WTC11 (cell line): Measurements from ENCODE around the gene FGF1. TPM values are rescaled to one million over a fixed set of nuclear protein-coding genes. Genes with fewer than 3 reads are reported as not detected.

Experiments
- ATAC-seq: fragments of 200-7000 bp; cut with Tn5 transposase; 2 replicates; pipeline ENCODE4 v1.10.0; 2021; ENCODE audit warnings: mild to moderate bottlenecking, moderate library complexity
- CTCF ChIA-PET: fragments of 300-600 bp; sonication (Branson Sonifier 250); formaldehyde crosslinking; loops from one replicate; lab custom pipeline; 2021; ENCODE audit warnings: antibody characterized with exemption; lab: Charles Lee
- POLR2A ChIA-PET: fragments of 350-600 bp; sonication (Branson Sonifier 250); formaldehyde crosslinking; loops from one replicate; lab custom pipeline; 2021; ENCODE audit warnings: antibody characterized with exemption; lab: Charles Lee
- DNase-seq: peaks from one replicate; pipeline ENCODE4 v3.0.0; 2021; ENCODE audit warnings: low spot score
- H3K27ac Mint-ChIP-seq: 2 replicates; pipeline ENCODE4 v1.8.0; 2021; ENCODE audit warnings: mixed read lengths
- H3K27me3 Mint-ChIP-seq: 2 replicates; pipeline ENCODE4 v1.8.0; 2021; ENCODE audit warnings: low read depth, mild to moderate bottlenecking, moderate library complexity, mixed read lengths
- H3K36me3 Mint-ChIP-seq: 2 replicates; pipeline ENCODE4 v1.8.0; 2021; ENCODE audit warnings: mixed read lengths
- H3K4me1 Mint-ChIP-seq: 2 replicates; pipeline ENCODE4 v1.8.0; 2022; ENCODE audit warnings: mixed read lengths
- H3K4me3 Mint-ChIP-seq: 2 replicates; pipeline ENCODE4 v1.8.0; 2021; ENCODE audit warnings: mild to moderate bottlenecking, moderate library complexity, mixed read lengths
- H3K9me3 Mint-ChIP-seq: 2 replicates; pipeline ENCODE4 v1.8.0; 2021; ENCODE audit warnings: mixed read lengths
- ESRRA ChIP-seq: sonication (generic); formaldehyde crosslinking; IDR thresholded peaks from 2 replicates; pipeline ENCODE4 v1.8.1; 2022; ENCODE audit warnings: mild to moderate bottlenecking, missing genetic modification reagents, borderline replicate concordance
- FOXJ3 ChIP-seq: sonication (generic); formaldehyde crosslinking; IDR thresholded peaks from 2 replicates; pipeline ENCODE4 v1.9.0; 2021; ENCODE audit warnings: missing genetic modification reagents, mild to moderate bottlenecking, borderline replicate concordance
- GTF2I ChIP-seq: fragments of 250-450 bp; sonication (Bioruptor Pico); conservative IDR thresholded peaks from 2 replicates; pipeline ENCODE4 v1.4.0; 2021; ENCODE audit warnings: mild to moderate bottlenecking
- IRF2 ChIP-seq: sonication (generic); formaldehyde crosslinking; IDR thresholded peaks from 2 replicates; pipeline ENCODE4 v1.8.0; 2022; ENCODE audit warnings: low read depth, missing genetic modification reagents, borderline replicate concordance
- JAZF1 ChIP-seq: fragments of 250-450 bp; sonication (Bioruptor Pico); IDR thresholded peaks from 2 replicates; pipeline ENCODE4 v1.9.0; 2021; ENCODE audit warnings: moderate library complexity, mild to moderate bottlenecking, inconsistent platforms
- NR2C2 ChIP-seq: sonication (generic); formaldehyde crosslinking; IDR thresholded peaks from 2 replicates; pipeline ENCODE4 v1.8.0; 2022; ENCODE audit warnings: mild to moderate bottlenecking, missing genetic modification reagents
- NR3C1 ChIP-seq: sonication (generic); formaldehyde crosslinking; conservative IDR thresholded peaks from 2 replicates; pipeline ENCODE4 v1.8.1; 2023; ENCODE audit warnings: low read depth, mild to moderate bottlenecking, missing genetic modification reagents
- PRRX2 ChIP-seq: fragments of 250-450 bp; sonication (Bioruptor Pico); IDR thresholded peaks from 2 replicates; pipeline ENCODE4 v1.8.0; 2021; ENCODE audit warnings: mild to moderate bottlenecking
- RELA ChIP-seq: sonication (generic); formaldehyde crosslinking; IDR thresholded peaks from 2 replicates; pipeline ENCODE4 v1.8.1; 2022; ENCODE audit warnings: missing genetic modification reagents, mild to moderate bottlenecking, borderline replicate concordance
- SMAD3 ChIP-seq: sonication (generic); formaldehyde crosslinking; IDR thresholded peaks from 2 replicates; pipeline ENCODE4 v1.8.0; 2022; ENCODE audit warnings: missing genetic modification reagents, mild to moderate bottlenecking, borderline replicate concordance
- SOX15 ChIP-seq: fragments of 250-450 bp; sonication (Bioruptor Pico); IDR thresholded peaks from 2 replicates; pipeline ENCODE4 v1.9.0; 2021; ENCODE audit warnings: mild to moderate bottlenecking
- ZNF138 ChIP-seq: sonication (generic); formaldehyde crosslinking; conservative IDR thresholded peaks from 2 replicates; pipeline ENCODE4 v1.8.1; 2022; ENCODE audit warnings: mild to moderate bottlenecking, moderate library complexity, missing genetic modification reagents
- total RNA-seq: library from RNA; stranded (reverse); gene quantifications from 3 replicates; pipeline ENCODE4 v1.2.3, GENCODE V29; 2021
- TF ChIP-seq, protein P1 (sequence below): sonication (generic); formaldehyde crosslinking; IDR thresholded peaks from 2 replicates; pipeline ENCODE4 v1.8.0; 2022; ENCODE audit warnings: mild to moderate bottlenecking, missing genetic modification reagents
- TF ChIP-seq, protein P2 (sequence below): sonication (generic); formaldehyde crosslinking; IDR thresholded peaks from 2 replicates; pipeline ENCODE4 v1.8.0; 2022; ENCODE audit warnings: mild to moderate bottlenecking, missing genetic modification reagents
- TF ChIP-seq, protein P3 (sequence below): sonication (generic); formaldehyde crosslinking; IDR thresholded peaks from 2 replicates; pipeline ENCODE4 v1.8.1; 2023; ENCODE audit warnings: mild to moderate bottlenecking, moderate library complexity, missing genetic modification reagents
- TF ChIP-seq, protein P4 (sequence below): fragments of 200-600 bp; IDR thresholded peaks from 2 replicates; pipeline ENCODE4 v1.8.0; 2022; ENCODE audit warnings: antibody characterized with exemption
- TF ChIP-seq, protein P5 (sequence below): sonication (generic); formaldehyde crosslinking; IDR thresholded peaks from 2 replicates; pipeline ENCODE4 v1.8.1; 2022; ENCODE audit warnings: mild to moderate bottlenecking, missing genetic modification reagents, moderate library complexity, borderline replicate concordance
- TF ChIP-seq, protein P6 (sequence below): fragments of 250-450 bp; sonication (Bioruptor Pico); IDR thresholded peaks from 2 replicates; pipeline ENCODE4 v1.9.0; 2021; ENCODE audit warnings: moderate library complexity, mild to moderate bottlenecking, inconsistent platforms, borderline replicate concordance

FGF1 gene
- total RNA-seq, 1 experiment from 2014 or later, result 0.55 TPM

DNA sequence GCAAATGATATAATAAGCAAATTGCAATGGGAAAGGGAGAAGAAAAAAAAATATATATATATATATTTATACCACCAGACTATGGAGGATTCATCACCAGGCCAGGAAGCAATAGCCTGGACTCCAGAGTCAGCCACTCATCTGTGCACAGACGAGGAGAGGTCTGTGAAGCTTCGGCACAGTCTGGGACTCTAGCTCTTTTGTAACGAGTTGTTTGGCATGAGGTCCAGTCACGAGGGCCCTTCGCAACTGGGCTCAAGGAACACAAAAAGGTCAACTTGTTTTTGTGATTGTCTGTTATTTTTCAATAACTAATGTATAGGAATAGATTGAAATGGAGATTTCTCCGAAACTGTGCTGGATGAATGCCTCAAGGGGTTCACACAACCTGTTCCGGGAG is 14.7 kb upstream of the FGF1 start (continued):
- TF ChIP-seq, protein P1, sequence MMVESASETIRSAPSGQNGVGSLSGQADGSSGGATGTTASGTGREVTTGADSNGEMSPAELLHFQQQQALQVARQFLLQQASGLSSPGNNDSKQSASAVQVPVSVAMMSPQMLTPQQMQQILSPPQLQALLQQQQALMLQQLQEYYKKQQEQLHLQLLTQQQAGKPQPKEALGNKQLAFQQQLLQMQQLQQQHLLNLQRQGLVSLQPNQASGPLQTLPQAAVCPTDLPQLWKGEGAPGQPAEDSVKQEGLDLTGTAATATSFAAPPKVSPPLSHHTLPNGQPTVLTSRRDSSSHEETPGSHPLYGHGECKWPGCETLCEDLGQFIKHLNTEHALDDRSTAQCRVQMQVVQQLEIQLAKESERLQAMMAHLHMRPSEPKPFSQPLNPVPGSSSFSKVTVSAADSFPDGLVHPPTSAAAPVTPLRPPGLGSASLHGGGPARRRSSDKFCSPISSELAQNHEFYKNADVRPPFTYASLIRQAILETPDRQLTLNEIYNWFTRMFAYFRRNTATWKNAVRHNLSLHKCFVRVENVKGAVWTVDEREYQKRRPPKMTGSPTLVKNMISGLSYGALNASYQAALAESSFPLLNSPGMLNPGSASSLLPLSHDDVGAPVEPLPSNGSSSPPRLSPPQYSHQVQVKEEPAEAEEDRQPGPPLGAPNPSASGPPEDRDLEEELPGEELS (CRISPR knock-in tag), result no peak
- TF ChIP-seq PRRX2 (CRISPR knock-in tag) (no peak), JAZF1 (CRISPR knock-in tag) (no peak), GTF2I (CRISPR knock-in tag) (no peak), SOX15 (no peak)
- TF ChIP-seq, protein P2, sequence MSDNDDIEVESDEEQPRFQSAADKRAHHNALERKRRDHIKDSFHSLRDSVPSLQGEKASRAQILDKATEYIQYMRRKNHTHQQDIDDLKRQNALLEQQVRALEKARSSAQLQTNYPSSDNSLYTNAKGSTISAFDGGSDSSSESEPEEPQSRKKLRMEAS (CRISPR knock-in tag), result no peak
- TF ChIP-seq, protein P3, sequence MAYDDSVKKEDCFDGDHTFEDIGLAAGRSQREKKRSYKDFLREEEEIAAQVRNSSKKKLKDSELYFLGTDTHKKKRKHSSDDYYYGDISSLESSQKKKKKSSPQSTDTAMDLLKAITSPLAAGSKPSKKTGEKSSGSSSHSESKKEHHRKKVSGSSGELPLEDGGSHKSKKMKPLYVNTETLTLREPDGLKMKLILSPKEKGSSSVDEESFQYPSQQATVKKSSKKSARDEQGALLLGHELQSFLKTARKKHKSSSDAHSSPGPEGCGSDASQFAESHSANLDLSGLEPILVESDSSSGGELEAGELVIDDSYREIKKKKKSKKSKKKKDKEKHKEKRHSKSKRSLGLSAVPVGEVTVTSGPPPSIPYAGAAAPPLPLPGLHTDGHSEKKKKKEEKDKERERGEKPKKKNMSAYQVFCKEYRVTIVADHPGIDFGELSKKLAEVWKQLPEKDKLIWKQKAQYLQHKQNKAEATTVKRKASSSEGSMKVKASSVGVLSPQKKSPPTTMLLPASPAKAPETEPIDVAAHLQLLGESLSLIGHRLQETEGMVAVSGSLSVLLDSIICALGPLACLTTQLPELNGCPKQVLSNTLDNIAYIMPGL (CRISPR knock-in tag), result no peak

DNA sequence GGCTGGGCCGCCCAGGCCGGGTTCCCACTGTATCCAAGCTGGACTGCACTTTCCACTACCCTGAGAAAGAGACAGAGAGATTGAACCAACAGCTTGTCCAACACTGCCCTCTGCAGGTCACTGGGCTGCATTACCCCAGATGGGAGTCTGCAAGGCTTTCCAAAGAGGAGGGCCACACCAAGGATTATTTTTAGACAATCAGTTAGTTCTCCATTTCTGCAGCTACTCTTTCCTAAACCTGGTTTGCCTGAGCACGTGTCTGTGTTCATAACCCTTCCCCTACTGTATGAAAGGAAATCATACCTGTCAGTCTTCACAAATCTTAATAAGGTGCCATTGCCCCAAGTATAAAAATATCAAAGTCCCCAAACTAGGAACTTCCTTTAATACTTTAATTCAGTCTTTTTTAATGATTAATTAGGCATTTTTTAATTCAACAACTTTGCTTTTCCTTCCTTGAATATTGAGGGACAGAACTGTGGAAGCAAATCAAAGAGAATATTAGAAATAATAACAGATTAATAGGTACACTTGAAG is 13.4 kb upstream of the FGF1 start:
- Mint-ChIP-seq H3K4me3 (no peak overlapping the region), H3K36me3 (no peaks in the 10 kb centered on the region), H3K9me3 (no peaks in the 10 kb centered on the region), H3K4me1 (peaks cover 59% of the 10 kb centered on the region), H3K27me3 (no peaks in the 10 kb centered on the region), H3K27ac (no peak overlapping the region)
- ATAC-seq (peak; percentile 75), DNase-seq (peak; percentile 94)
- TF ChIP-seq SMAD3 (no peak), ZNF138 (CRISPR knock-in tag) (no peak), NR3C1 (CRISPR knock-in tag) (no peak)
- TF ChIP-seq, protein P4, sequence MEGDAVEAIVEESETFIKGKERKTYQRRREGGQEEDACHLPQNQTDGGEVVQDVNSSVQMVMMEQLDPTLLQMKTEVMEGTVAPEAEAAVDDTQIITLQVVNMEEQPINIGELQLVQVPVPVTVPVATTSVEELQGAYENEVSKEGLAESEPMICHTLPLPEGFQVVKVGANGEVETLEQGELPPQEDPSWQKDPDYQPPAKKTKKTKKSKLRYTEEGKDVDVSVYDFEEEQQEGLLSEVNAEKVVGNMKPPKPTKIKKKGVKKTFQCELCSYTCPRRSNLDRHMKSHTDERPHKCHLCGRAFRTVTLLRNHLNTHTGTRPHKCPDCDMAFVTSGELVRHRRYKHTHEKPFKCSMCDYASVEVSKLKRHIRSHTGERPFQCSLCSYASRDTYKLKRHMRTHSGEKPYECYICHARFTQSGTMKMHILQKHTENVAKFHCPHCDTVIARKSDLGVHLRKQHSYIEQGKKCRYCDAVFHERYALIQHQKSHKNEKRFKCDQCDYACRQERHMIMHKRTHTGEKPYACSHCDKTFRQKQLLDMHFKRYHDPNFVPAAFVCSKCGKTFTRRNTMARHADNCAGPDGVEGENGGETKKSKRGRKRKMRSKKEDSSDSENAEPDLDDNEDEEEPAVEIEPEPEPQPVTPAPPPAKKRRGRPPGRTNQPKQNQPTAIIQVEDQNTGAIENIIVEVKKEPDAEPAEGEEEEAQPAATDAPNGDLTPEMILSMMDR, result peak; percentile 90
- TF ChIP-seq, protein P5, sequence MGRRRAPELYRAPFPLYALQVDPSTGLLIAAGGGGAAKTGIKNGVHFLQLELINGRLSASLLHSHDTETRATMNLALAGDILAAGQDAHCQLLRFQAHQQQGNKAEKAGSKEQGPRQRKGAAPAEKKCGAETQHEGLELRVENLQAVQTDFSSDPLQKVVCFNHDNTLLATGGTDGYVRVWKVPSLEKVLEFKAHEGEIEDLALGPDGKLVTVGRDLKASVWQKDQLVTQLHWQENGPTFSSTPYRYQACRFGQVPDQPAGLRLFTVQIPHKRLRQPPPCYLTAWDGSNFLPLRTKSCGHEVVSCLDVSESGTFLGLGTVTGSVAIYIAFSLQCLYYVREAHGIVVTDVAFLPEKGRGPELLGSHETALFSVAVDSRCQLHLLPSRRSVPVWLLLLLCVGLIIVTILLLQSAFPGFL (CRISPR knock-in tag), result no peak
- CTCF ChIA-PET, result interaction anchor here (0.5 to 9.0 kb wide), 41 partner anchors 9 to 687 kb away, joined by 3 to 240 read pairs (median 5); partner anchors contain the start of gene FGF1
- POLR2A ChIA-PET, result no interaction called here

DNA sequence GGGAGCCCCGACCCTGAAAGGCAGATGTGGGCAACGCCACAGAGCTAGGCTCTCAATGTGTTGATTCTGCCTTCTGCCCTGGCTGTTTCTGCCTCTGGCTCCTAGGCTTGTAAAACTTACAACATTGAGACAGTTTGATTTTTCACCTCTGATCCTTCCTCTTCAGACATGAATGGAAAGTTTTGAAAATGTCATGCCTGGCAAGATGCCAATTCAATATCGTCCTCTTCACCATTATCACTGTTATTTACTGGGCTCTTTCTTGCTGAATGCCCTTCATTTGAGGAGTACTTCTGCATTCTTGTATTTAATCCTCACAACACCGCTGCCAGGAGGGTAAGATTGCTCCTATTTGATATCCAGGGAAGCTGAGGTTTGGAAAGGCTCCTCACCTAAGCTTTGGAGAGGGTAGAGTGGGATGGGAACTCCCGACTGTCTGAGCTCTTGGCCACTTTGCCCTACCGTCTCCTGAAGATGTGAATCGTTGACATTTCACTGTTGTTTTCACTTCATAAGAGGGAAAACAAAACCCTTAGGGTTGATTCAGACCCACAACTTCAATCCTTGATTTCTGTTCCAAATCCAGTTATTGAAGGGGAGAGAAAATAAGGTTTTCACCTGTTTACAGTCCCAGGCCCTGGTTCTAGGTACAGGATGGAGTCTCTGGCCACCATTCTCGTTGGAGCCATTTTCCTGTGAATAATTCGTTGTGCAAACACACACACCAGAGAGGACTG is 12.7 kb upstream of the FGF1 start:
- Mint-ChIP-seq H3K27ac (0 out of 2 replicates have a peak overlapping the region, but pooled peaks have one; percentile 76), H3K4me3 (no peak overlapping the region), H3K27me3 (no peaks in the 10 kb centered on the region), H3K36me3 (no peaks in the 10 kb centered on the region)
- ATAC-seq, result no peak
- CTCF ChIA-PET, result interaction anchor here (0.5 to 9.0 kb wide), 42 partner anchors 8 to 687 kb away, joined by 3 to 240 read pairs (median 5); partner anchors contain the start of gene FGF1
- TF ChIP-seq FOXJ3 (CRISPR knock-in tag) (no peak), IRF2 (CRISPR knock-in tag) (no peak), ESRRA (CRISPR knock-in tag) (no peak), RELA (CRISPR knock-in tag) (no peak), NR2C2 (no peak)
- TF ChIP-seq, protein P4, result no peak
- TF ChIP-seq, protein P6, sequence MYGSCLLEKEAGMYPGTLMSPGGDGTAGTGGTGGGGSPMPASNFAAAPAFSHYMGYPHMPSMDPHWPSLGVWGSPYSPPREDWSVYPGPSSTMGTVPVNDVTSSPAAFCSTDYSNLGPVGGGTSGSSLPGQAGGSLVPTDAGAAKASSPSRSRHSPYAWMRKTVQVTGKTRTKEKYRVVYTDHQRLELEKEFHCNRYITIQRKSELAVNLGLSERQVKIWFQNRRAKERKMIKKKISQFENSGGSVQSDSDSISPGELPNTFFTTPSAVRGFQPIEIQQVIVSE (CRISPR knock-in tag), result no peak
- TF ChIP-seq, all 79 proteins: peak for 0
- DNase-seq, result no peak
- POLR2A ChIA-PET, result no interaction called here
- H3K9me3 Mint-ChIP-seq, result peaks cover 2% of the 10 kb centered on the region
- peaks cover 54% of the 10 kb centered on the region for H3K4me1 Mint-ChIP-seq
